Measurements from ENCODE around the gene ARHGEF11.
A peak's percentile ranks its signal among the peaks of the same experiment; 100 is the strongest.
"Not testable (repeated sequence)": the region's sequence is repeated elsewhere in the genome, so short reads cannot be mapped to it uniquely, and the experiment has no call there.

ARHGEF11 gene, protein sequence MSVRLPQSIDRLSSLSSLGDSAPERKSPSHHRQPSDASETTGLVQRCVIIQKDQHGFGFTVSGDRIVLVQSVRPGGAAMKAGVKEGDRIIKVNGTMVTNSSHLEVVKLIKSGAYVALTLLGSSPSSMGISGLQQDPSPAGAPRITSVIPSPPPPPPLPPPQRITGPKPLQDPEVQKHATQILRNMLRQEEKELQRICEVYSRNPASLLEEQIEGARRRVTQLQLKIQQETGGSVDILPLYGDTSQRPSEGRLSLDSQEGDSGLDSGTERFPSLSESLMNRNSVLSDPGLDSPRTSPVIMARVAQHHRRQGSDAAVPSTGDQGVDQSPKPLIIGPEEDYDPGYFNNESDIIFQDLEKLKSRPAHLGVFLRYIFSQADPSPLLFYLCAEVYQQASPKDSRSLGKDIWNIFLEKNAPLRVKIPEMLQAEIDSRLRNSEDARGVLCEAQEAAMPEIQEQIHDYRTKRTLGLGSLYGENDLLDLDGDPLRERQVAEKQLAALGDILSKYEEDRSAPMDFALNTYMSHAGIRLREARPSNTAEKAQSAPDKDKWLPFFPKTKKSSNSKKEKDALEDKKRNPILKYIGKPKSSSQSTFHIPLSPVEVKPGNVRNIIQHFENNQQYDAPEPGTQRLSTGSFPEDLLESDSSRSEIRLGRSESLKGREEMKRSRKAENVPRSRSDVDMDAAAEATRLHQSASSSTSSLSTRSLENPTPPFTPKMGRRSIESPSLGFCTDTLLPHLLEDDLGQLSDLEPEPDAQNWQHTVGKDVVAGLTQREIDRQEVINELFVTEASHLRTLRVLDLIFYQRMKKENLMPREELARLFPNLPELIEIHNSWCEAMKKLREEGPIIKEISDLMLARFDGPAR (N-terminal part only)

GRCh38 chr1:157045250-157046218 is at the start of gene ARHGEF11:
ARHGEF11 (minus strand) TSS chr1:157045742; CDS start chr1:157044330, 1,412 bp downstream.
- DNase-seq: peak; percentile 83

GRCh38 chr1:157095091-157095490 is 49.5 kb upstream of the ARHGEF11 start:
- no peak for DNase-seq

DNA sequence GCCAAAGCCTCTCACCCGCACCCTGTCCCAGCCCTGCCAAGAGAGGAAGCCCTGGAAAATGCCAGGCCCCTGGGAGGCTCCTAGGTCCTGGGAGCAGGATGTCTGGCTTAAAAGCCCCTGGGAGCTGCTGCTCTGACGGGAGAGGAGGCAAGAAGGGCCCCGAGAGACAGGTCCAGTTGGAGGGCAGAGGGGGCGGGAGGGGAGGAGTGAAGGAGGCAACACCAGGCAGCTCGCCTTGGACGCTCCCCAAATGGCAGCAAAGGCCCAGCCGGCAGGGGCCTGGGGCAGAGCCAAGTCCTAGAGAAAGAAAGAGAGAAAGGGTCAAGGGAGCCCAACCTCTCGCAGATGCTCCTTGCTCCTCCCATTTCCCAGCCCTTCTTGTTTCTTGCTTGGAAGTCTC is 47.3 kb upstream of the ARHGEF11 start:
- DNase-seq: no peak

- no peak for DNase-seq
These were observed 46.2 kb upstream of the ARHGEF11 start for GRCh38 chr1:157091668-157092273.

DNA sequence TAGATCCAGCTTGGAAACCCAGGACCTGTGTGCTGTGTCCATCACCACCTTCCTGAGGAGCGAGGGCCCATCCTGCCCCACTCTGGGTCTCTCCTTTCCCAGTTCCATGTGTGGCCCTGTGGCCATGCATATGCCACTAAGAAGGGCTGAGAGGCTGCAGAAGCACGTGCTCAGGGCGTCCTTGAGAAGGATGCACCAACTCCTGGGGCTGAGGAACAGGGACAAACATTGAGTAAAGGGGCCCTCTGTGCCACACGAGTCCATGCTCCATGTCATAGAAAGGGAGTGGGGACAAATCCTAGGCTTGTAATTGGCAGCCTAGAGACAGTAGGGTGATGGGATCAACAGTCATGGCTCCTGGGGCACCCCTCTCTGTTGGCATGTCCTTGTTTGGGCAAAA is 45.6 kb upstream of the ARHGEF11 start:
- no peak for DNase-seq

- no peak for DNase-seq
These were observed 45.2 kb upstream of the ARHGEF11 start for GRCh38 chr1:157090771-157091170.

- DNase-seq: peak; percentile 42
These were observed 44.7 kb upstream of the ARHGEF11 start for GRCh38 chr1:157090196-157090647.

DNA sequence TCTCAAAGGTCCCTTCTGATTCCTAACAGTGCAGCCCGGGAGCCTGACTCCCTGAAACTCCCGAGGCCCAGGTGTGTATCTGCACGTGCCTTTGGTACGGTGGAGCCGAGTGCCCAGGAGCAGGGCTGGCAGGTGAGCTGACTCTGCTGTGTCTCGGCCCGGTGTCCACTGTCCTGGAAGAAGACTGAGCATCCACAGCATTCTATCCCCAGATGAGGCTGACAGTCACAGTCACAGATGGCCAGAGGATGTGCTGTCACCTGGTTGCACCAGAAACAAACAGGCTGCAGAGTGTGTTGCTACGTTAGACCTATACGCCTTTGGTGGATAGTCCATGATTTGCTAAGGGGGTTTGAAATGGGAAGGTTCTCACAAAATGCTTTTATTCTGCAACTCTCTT is 44.2 kb upstream of the ARHGEF11 start:
- no peak for DNase-seq

DNA sequence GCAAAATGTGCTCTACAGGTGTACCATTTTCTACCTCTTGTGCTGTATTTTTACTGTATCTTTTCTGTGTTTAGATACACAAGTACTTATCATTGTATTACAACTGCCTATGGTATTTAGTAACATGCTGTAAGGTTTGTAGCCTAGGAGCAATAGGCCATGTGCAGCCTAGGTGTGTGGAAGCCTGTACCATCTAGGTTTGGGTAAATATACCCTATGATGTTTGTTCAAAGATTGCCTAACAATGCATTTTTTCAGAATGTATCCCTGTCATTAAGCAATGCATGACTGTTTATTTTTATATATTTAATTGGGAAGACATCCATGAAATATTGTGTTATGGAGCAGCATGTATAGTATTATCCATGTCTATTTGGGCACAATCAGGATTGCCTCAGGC is 43.1 kb upstream of the ARHGEF11 start:
- DNase-seq: no peak

GRCh38 chr1:157087030-157087429 is 41.5 kb upstream of the ARHGEF11 start:
- no peak for DNase-seq

DNA sequence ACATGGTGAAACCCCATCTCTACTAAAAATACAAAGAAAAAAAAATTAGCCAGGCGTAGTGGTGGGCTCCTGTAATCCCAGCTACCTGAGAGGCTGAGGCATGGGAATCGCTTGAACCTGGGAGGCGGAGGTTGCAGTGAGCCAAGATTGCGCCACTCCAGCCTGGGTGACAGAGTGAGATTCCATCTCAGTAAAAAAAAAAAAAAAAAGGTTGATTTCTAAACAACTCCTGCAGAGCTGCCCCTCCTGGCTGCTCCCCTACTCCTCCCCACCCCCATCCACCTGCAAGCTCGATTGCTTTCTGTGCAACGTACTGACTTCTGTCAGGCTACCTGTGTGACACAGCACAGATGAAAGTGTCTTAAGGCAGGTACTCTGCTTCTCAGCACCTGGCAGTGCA is 40.8 kb upstream of the ARHGEF11 start:
- no peak for DNase-seq

DNA sequence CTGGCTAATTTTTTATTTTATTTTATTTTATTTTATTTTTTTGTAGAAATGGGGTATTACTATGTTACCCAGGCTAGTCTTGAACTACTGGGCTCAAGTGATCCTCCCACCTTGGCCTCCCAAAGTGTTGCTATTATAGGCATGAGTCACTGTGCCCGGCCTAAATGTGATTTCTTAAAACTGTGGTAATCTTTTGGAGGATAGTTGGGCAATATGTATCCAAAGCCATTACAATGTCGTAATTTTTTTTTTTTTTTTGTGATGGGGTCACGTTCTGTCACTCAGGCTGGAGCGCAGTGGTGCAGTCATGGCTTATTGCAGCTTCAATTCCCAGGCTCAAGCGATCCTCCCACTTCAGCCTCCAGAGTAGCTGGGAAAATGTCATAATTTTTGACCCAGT is 39.9 kb upstream of the ARHGEF11 start:
- DNase-seq: no peak

GRCh38 chr1:157084720-157085119 is 39.2 kb upstream of the ARHGEF11 start:
- DNase-seq: no peak

DNA sequence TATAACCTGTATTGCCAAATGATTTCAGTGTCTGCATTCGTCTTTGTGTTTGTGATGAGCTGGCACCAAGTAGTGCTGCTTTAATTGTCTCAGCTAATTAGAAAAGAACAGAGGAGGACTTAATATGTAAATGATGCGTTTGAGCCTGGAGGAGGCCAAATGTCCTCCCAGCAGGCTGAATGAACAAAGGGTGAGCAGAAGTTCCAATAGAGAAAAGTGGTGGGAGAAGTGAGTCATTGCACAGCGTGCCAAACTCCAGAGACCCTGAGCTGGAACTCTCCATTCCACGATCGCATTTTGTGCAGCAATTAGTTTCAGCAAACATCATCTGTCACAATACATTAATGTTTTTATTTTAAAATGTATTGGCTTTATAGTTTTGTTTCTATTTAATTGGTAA is 36.2 kb upstream of the ARHGEF11 start:
- no peak for DNase-seq

DNA sequence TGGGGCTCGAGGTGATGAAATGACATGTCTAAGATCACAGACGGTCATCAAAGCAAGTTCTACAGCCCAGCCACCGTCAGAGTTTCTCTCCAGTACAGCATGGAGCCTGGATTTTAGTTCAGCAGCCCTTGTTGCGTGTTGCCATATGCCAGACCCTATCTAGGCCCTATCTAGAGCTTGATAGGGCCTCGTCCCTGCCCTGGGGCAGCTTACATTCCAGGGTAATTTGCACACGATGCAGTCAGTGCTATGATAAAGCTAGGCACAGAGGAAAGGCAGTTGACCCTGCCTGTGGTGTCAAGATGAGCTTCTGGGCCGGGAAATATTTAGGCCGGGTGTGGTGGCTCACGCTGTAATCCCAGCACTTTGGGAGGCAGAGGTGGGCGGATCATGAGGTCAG is 35.2 kb upstream of the ARHGEF11 start:
- DNase-seq: no peak

GRCh38 chr1:157077394-157077793 is 31.9 kb upstream of the ARHGEF11 start:
- DNase-seq: no peak

- peak; percentile 93 for DNase-seq
These were observed 28.6 kb upstream of the ARHGEF11 start for GRCh38 chr1:157073944-157074685.

- DNase-seq: no peak
These were observed 24.1 kb upstream of the ARHGEF11 start for GRCh38 chr1:157069601-157070000.

GRCh38 chr1:157059241-157059640 is 13.7 kb upstream of the ARHGEF11 start:
- DNase-seq: not testable (repeated sequence)

- no peak for DNase-seq
These were observed 10.7 kb upstream of the ARHGEF11 start for GRCh38 chr1:157056269-157056668.

GRCh38 chr1:157055729-157056128 is 10.2 kb upstream of the ARHGEF11 start:
- not testable (repeated sequence) for DNase-seq
